ENCODE data around the gene COA1. TPM values are rescaled to one million over a fixed set of nuclear protein-coding genes. Genes with fewer than 3 reads are reported as not detected.
A peak's percentile ranks its signal among the peaks of the same experiment; 100 is the strongest.
"Not testable (repeated sequence)": the region's sequence is repeated elsewhere in the genome, so short reads cannot be mapped to it uniquely, and the experiment has no call there.

COA1 gene, protein sequence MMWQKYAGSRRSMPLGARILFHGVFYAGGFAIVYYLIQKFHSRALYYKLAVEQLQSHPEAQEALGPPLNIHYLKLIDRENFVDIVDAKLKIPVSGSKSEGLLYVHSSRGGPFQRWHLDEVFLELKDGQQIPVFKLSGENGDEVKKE
- polyA plus RNA-seq (ENCODE audit: insufficient read length): 34.7 TPM

DNA sequence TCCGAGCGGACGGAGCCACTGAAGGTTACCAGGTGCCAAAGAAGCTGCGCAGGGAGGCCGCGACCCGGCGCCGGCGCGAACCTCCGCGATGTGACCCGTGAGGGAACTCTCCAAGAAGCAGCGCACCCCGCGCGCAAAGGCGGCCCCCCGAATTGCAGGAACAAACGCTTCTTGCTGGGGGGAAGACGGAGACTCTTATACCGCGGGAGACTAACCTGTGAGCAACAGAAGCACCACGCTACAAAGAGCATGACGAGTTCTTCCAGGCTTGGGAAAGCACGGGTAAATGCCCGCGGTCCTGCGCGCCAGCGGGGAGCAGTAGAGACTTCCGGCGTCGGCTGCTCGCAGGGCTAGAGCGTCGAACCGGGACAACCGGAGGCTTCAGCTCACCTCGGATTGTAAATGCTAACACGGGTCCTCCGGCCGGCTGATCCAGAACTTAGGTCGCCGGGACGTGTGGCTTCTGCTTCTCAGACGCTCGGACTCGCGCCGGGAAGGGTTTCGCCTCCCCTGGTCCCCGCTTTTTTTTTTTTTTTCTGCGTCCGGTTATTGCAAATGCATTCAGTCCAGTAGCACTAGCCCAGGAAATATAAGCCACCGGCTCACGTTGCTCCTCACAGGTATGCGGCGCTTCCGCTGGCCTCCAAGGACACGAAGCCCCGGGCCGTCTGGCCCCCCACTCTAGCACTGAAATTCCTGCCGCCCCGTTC is at the start of gene COA1:
Gene COA1 (minus strand): TSS at position 310 of the 710 bp plus-strand sequence. CDS start 80,909 bp downstream, outside the sequence.
- peak; percentile 91 for DNase-seq

DNA sequence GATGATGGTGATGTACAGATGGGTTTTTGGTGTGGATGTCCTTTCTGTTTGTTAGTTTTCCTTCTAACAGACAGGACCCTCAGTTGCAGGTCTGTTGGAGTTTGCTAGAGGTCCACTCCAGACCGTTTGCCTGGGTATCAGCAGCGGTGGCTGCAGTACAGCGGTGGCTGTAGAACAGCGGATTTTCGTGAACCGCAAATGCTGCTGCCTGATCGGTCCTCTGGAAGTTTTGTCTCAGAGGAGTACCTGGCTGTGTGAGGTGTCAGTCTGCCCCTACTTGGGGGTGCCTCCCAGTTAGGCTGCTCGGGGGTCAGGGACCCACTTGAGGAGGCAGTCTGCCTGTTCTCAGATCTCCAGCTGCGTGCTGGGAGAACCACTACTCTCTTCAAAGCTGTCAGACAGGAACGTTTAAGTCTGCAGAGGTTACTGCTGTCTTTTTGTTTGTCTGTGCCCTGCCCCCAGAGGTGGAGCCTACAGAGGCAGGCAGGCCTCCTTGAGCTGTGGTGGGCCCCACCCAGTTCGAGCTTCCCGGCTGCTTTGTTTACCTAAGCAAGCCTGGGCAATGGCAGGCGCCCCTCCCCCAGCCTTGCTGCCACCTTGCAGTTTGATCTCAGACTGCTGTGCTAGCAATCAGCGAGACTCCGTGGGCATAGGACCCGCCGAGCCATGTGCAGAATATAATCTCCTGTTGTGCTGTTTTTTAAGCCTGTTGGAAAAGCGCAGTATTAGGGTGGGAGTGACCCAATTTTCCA is 49.1 kb upstream of the COA1 start:
- DNase-seq: not testable (repeated sequence)

DNA sequence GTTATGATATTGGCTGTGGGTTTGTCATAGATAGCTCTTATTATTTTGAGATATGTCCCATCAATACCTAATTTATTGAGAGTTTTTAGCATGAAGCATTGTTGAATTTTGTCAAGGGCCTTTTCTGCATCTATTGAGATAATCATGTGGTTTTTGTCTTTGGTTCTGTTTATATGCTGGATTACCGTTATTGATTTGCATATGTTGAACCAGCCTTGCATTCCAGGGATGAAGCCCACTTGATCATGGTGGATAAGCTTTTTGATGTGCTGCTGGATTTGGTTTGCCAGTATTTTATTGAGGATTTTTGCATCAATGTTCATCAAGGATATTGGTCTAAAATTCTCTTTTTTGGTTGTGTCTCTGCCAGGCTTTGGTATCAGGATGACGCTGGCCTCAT is 45.9 kb upstream of the COA1 start:
- not testable (repeated sequence) for DNase-seq

DNA sequence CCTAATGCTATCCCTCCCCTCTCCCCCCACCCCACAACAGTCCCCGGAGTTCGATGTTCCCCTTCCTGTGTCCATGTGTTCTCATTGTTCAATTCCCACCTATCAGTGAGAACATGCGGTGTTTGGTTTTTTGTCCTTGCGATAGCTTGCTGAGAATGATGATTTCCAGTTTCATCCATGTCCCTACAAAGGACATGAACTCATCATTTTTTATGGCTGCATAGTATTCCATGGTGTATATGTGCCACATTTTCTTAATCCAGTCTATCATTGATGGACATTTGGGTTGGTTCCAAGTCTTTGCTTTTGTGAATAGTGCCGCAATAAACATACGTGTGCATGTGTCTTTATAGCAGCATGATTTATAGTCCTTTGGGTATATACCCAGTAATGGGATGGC is 43.9 kb upstream of the COA1 start:
- not testable (repeated sequence) for DNase-seq

DNA sequence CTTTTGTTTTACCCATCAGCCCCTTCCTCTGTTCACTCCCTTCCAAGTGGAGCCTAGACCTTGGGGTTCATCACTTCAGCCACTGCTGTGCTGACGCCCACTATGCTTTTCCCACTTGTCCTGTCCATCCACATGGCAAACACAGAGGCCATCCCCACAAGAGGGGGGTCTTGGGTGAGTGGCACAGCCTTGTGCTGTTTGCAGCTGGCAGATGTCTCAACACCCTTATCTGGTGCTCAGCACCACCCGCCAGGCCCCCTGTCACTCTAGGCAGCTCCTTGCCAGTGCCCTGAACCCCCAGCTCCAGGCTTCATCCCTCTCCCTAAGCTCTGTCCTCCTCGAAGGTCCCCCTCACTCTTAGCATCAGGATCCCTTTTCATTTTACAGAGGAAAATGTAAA is 42.2 kb upstream of the COA1 start:
- no peak for DNase-seq

DNA sequence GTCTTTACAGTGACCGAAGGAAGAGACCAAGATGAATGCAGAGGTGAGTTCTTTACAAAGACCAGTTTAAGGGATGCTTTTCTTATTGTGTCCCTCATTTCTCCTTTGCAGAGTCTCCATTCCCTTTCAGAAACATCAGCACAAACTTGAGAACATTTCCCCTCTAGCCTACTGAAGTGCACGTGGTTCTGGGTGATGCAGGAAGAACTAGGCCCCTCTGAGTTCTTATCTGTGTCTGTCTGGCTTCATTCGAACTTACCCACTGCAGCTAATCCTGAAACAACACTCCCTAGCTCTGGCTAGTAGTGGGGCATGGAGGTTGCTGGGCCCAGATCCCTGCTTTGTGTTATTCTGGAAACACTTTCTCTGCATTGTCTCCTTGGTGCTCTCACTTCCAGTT is 41.8 kb upstream of the COA1 start:
- DNase-seq: no peak

DNA sequence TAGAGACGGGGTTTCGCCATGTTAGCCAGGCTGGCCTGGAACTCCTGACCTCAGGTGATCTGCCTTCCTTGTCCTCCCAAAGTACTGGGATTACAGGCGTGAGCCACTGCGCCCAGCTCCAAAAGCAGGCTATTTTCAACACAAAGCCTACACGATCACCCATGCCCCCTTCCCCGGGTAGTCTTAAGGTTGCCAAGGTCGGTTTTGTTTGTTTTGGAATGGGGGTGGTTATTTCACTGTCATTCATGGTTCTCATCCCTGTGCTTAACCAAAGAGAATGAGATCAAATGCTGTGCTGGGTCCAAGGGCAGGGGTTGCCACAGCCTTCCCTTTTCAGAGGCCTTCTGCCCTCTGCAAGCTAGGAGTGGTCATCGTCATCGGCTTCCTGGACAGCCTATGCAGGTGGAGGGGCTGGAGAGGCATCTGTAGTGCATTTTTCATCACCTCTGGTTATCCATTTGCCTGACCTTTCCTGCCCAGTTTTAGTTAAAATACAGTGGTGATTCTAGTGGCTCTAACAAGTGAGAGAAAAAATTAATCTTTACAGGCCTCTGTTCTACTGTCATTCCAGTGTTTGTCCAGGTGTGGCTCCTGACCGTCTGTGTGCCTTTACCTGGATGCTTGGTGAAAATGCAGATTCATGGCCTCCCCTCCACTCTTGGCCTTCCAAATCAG is 40.6 kb upstream of the COA1 start:
- no peak for DNase-seq

DNA sequence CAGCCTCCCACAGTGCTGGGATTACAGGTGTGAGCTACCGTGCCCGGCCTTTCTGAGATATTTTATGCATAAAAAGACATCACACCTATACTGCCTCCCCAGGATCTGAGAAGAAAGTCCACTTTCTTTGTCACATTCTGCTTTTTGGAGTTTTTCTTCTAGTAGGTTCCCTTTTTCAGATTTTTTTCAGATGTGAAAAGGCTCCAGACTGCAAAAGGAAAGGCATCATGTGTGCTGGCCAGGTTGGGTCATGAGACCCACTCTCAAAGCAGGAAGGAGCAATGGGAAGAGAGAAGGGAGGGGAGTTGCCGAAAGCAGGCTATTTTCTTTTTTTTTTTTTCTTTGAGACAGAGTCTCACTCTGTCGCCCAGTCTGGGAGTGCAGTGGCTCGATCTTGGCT is 40.0 kb upstream of the COA1 start:
- DNase-seq: no peak

DNA sequence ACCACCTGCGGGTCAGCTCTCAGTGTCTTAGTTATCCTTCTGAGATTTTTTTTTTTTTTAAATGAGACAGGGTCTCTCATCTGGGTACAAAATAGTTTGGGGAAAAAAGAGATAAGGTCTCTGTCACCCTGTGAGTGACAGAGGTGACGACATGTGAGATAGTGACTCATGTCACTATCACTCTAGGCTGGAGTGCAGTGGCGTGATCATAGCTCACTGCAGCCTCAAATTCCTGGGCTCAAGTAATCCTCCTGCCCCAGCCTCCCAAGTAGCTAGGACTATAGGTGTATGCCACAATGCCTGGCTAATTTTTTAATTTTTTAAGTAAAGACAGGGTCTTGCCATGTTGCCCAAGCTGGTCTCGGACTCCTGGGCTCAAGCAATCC is 39.6 kb upstream of the COA1 start:
- DNase-seq: no peak

DNA sequence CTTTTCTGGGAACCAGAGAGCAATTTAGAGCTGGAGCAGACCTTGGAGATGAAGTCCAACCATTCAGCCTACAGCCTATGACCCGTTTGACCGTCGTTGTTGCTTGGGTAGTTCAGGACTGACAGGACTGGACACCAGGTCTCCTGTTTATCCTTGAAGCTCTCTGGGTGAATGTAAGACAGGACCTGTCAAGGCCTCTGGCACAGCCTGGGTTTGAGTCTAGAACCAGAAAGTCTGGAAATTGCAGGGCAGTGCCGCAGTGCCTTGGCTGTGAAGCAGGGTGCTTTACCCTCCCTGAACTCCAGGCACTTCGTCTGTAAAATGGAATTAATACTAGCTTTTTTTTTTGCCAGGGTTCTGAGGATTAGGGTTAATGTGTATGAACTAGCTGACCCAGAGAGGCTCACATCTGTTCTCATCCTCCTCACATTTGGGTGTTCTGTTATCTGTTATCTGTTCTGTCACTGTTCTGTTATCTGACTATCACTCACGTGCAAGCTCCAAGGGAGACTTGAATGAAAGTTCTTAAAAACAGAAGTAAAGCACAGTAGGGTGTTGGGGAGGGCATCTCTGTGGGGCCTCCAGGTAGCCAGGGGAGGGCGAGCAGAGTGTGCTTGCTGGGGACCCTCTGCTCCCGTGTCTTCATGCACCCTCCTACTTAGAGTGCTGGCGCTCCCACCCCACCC is 39.0 kb upstream of the COA1 start:
- no peak for DNase-seq

DNA sequence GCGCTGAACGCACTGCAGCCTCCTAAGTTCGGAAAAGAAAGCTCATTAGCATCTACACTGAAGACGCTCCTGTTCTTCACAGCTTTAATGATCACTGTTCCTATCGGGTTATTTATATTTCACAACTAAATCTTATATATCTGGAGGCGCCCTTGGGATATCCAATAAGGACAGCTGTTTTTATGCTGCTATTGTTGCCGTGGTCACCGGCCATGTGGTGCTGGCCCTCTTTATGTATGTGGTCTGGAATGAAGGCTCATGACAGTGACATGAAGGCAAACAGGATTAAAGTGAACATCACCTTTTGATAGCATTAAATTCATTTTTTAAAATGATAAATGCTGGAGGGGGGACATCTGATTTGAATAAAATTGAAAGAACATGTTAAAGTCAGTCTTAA is 38.0 kb upstream of the COA1 start:
- no peak for DNase-seq

DNA sequence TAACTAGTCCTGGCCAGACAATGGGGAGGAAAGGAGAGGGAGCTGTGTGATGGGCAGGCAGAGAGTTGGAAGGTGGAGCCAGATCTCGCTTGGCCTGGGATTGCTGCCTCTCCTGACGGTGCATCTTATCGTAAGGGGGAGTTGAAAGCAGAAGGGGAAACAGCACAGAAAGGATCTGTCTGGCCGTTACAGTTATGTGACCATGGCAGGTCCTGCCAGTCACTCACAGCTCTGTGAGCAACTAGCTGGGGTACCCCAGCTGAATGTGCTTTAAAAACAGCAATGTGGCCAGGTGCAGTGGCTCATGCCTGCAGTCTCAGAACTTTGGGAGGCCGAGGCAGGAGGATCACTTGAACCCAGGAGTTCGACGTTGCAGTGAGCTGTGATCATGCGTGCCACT is 37.2 kb upstream of the COA1 start:
- no peak for DNase-seq

DNA sequence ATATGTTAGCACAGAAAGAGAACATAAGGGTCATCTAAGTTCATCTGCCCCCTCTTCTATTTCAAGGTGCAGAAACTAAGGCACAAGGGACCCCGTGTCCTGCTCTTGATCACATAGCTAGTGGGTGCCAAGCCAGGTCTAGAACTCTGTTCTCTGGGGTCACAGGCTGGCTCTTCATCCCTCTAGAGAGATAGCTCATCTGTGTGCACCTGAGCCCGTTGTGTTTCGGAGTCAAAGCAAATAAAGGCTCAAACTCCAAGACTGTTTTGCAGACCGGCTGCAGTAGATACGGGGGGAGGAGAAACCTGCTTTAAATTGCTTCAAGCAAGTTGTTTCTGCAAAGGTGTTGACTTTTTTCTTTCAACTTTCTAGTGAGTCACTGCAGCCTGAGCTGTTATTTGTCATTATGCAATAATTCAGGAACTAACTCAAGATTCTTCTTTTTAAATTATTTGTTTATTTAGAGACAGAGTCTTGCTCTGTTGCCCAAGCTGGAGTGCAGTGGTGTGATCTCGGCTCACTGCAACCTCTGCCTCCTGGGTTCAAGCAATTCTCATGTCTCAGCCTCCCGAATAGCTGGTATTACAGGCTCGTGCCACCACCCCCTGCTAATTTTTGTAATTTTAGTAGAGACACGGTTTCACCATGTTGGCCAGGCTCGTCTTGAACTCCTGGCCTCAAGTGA is 35.6 kb upstream of the COA1 start:
- no peak for DNase-seq

DNA sequence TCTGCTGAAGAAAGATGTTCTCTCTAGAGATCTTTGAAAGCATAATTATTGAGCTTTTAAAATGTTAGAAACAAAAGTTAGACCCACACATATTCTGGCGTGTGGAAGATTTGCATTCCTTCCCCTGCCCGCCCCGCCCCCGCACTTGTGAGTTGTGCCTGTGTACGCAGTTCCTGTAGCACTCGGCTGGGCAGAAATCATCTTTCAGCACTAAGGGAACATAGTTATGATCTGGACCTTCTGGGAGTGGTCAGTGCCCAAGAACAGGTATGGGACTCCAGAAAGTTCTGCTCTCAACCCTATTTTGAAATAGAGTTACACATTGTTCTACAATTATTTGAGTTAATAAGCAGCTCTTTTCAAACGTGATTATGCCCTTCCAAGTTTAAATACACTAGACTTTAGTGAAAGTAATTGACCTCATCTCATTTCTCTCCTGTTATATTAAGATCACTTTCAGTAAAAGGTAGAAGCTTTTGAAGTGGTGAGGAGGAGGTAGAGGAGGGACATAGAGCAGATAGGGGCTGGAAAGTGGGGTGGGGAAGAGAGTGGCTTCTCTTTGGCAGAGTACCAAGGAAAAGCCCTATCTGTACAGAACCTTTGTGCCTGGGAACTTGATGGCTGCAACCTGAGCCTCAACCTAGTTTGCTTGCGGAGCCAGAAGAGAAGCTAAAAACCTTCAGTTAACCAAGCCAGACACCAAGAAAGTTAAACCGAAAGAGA is 34.9 kb upstream of the COA1 start:
- no peak for DNase-seq

DNA sequence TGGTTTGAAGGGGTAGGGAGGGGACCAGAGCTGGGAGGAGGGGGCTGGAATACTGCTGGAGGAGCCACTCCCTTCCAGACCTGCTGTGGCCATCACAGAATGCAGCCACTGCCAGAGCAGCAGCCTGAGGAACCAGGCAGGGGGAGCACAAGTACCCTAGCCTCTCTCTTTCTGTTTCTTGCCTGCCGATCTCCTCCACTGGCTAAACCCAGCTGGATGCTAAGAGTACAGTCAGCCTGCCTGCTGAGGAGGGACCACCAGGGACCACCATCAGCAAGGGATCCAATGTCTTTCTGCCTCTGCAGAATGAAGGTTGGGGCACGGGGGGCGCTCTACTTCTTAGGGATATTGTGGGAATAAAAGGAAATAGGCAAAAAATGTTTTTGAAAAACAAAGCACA is 33.9 kb upstream of the COA1 start:
- no peak for DNase-seq

DNA sequence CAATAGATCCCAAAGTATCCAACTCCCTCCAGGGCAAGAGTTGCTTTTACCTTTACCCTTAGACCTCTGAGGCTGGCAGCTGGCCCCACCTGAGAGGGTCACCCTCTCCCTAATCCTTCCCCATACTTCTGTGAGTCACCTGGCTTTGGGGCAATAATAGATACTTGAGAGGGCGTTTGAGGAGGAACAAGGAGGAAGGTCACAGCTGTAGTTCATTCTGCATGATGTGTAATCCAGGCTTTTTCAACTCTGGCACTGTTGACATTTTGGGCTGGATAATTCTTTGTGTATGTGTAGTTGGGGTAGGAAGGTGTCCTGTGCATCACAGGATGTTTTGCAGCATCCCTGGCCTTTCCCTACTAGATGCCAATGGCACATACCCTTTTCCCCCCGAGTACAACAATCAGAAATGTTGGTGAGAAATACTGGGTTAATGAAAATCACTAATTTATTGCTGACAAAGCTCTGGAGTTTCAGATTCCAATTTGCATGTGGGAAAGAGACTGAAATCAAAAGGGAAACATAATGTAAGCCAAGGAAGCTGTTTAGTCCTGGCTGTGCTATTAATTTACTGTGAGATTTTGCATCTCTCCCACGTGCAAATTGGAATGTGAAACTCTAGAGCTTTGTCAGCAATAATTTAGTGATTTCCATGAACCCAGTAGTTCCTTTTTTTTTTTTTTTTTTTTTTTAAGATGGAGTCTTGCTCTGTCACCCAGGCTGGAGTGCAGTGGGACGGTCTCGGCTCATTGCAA is 32.8 kb upstream of the COA1 start:
- no peak for DNase-seq

DNA sequence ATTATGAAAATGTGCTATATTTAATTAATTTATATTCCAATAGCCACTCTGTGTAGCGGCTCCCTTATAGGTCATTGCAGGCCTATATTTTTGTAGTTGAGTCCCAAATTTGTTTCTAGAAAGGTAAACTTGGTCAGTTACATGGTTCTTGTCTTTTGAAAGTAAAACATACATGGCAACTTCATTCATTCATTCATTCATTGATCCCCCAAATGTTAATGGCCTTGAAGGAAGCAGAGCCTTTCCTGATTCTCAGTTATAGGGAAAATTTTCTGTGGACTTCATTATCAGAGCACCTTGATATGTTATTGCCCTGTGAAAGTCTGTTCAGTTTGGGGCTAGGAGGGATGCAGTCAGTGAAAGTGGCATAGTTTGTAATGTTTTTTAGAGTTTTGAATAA is 32.1 kb upstream of the COA1 start:
- DNase-seq: no peak

DNA sequence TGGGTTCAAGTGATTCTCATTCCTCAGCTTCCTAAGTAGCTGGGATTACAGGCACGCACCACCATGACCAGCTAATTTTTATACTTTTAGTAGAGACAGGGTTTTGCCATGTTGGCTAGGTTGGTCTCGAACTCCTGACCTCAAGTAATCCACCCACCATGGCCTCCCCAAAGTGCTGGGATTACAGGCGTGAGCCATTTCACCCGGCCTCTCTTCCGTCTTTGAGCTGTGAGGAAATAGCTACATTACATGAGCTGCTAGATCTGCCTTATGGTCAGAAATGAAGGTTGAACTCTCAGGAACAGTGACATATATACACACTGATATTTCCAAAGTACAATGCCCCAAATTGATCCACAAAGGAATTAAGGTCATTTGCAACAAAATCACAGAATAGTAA is 31.5 kb upstream of the COA1 start:
- no peak for DNase-seq

DNA sequence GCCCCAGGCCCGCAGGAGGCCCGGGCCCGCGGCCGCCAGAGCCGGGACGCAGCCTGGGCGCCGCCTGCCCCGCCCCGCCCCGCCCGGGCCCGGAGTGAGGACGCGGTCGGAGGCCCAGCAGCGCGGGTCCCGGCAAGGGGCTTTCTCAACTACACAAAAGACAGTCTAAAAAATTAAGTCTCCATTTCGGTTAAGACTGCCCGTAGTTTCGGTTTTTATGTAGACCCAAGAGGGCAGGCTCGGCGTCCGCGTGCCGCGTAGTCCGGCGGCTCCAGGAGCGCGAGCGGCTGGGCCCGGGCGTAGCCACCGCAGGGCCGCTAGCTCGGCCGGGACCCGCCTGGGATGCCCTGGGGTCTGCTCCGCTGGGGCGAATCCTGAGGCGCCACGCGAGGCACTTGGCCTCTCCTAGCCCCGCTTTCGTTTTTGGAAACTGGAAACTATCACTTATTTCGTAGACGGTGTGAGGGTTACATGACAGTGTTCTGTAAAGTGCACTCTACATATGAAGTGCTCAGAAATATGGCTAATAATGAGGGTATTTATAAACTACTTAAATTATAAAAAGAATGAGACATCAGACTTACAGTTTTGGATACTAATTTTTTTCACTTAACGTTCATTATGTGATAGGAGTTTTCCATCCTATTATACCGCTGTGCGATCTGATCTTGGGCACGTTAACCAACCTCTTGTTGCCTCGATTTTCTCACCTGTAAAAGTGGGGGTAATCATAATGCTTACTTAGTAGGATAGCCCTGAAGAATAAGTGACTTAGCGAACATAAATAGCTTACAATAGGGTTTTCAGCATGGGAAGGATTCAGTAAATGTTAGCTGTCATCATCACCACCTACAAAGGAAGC is 29.7 kb upstream of the COA1 start:
- DNase-seq: peak; percentile 48
